ENCODE results near the gene IL22.

The IL22 gene

DNA sequence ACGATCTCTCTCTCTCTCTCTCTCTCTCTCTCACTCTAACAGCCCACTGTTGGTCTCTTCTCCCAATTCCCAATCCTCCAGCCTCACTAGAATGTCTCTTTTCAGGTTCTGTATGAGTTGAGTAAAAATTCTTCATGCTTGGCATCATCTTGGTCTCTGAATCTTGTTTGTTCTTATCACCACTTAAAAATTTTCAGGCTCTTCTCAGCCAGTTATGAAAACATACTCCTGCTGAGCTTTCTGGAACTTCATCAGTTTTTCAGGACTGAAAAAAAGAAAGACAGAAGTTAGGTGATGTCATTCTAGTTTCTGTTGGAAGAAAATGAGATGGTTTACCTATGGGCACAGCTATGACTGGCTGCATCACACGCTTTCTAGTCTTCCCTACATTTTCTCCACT lies 11.5 kb upstream of the IL22 start:
- DNase-seq (ENCODE audit: extremely low read depth in 1 of 2, low read depth in 1 of 2): no peak

DNA sequence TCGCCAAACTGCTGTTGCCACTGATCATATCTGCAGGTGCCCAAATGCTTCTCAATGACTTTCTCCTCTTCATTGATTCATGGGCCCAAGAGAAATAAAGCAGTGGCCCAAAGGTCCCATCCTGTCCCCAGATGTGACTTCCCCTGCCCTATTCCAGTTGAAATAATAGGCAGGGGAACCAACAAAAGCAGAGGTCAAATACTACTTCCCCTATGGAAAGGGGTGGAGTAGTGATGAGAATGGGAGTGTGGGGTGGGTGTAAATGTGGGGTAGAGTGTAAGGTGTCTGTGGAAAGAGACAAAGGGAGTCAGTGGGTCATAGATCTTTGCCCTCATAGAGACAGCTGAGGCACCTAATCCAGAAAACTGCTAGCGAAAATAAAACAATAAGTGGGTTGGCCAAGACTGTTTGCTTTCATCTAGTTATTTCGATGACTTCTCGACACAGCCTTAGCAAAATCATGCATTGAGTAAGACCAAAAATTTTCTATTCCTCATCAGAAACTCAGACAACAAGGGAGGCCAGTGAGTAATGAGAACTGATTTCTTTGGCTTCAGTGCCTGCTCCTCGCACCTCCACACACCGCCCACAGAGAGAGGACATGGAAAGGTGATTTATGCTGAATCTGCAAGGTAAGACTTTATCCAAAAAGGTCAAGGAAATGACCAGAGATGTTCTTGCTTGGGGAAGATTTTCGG lies 10.9 kb upstream of the IL22 start:
- DNase-seq (ENCODE audit: extremely low read depth in 1 of 2, low read depth in 1 of 2): no peak

- no peak for DNase-seq (ENCODE audit: extremely low read depth in 1 of 2, low read depth in 1 of 2)
Observed at GRCh38 chr12:68263366-68263765, 10.0 kb upstream of the IL22 start.

DNA sequence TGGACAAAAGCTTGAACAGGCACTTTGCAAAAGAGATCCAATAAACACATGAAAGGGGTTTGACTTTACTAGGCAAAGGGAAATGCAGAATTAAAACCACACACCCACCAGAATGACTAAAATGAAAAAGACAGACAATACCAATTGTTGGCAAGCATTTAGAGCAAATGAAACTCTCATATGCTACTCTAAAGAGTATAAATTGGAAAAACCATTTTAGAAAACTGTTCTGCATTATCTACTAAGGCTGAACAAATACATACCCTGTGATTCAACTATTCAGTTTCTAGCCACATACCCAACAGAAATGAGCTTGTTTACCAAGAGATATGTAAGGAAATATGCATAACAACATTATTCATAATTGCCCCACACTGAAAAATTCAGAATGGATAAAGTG lies 8.5 kb upstream of the IL22 start:
- DNase-seq (ENCODE audit: extremely low read depth in 1 of 2, low read depth in 1 of 2): no peak

DNA sequence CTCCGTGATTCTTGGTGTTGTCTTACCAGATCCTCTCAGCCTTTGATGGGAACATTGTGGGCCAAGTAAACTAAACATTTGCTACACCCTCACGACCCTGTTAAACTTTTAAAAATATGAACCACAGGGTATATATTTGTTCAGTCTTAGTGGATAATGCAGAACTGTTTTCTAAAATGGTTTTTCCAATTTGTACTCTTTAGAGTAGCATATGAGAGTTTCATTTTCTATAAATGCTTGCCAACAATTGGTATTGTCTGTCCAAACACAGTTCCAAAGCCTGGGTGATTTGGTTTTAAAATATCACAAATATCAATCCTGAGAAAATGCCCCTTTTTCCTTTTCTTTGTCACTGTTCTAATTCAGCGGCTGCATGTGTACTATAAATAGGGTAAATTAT lies 6.7 kb upstream of the IL22 start:
- DNase-seq (ENCODE audit: extremely low read depth in 1 of 2, low read depth in 1 of 2): no peak

- no peak for DNase-seq (ENCODE audit: extremely low read depth in 1 of 2, low read depth in 1 of 2)
Observed at GRCh38 chr12:68259318-68259940, 6.0 kb upstream of the IL22 start.

- no peak for DNase-seq (ENCODE audit: extremely low read depth in 1 of 2, low read depth in 1 of 2)
Observed at GRCh38 chr12:68252077-68252476, 1.3 kb downstream of the IL22 start.

- DNase-seq (ENCODE audit: extremely low read depth in 1 of 2, low read depth in 1 of 2): no peak
Observed at GRCh38 chr12:68250454-68250853, 3.0 kb downstream of the IL22 start.

GRCh38 chr12:68247785-68248184 lies 5.6 kb downstream of the IL22 start:
- no peak for DNase-seq (ENCODE audit: extremely low read depth in 1 of 2, low read depth in 1 of 2)

- no peak for DNase-seq (ENCODE audit: extremely low read depth in 1 of 2, low read depth in 1 of 2)
Observed at GRCh38 chr12:68246350-68246749, 7.1 kb downstream of the IL22 start.

- no peak for DNase-seq (ENCODE audit: extremely low read depth in 1 of 2, low read depth in 1 of 2)
Observed at GRCh38 chr12:68245180-68246021, 8.0 kb downstream of the IL22 start.

- DNase-seq (ENCODE audit: extremely low read depth in 1 of 2, low read depth in 1 of 2): no peak
Observed at GRCh38 chr12:68242777-68243176, 10.6 kb downstream of the IL22 start.

- no peak for DNase-seq (ENCODE audit: extremely low read depth in 1 of 2, low read depth in 1 of 2)
Observed at GRCh38 chr12:68240975-68241374, 12.4 kb downstream of the IL22 start.

GRCh38 chr12:68240079-68240478 lies 13.3 kb downstream of the IL22 start:
- no peak for DNase-seq (ENCODE audit: extremely low read depth in 1 of 2, low read depth in 1 of 2)

DNA sequence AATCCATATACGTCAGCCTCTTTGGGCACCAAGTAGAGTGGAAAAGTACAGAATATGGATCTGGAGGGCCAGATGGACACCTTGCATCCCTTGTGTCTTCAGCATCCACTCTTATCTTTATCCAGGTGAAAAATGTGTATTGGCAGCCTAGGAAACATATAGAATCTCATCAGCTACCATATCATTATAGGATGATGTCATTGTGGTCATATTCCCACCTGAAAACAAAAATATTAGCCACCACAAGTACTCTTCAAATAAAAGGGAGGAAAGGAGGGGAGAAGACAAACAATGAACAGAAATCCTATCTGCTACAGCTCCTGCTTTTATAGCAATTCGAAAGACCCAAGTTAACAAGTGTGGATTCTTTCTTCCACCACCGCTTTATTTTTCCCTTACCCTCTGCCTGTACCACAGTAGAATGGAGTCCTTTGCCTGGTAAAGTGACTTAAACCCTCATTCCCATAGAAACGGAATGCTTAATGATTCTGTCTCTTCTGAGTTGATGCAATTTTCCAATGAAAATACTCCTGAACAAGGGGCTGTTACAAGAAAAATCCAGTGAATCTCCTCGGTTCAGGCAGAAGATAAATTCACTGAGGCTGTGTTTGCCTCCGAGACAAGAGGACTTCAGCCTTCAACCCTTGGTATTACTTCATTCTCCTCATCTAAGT lies 14.0 kb downstream of the IL22 start:
- DNase-seq (ENCODE audit: extremely low read depth in 1 of 2, low read depth in 1 of 2): no peak

- DNase-seq (ENCODE audit: extremely low read depth in 1 of 2, low read depth in 1 of 2): no peak
Observed at GRCh38 chr12:68237619-68238018, 15.8 kb downstream of the IL22 start.

- no peak for DNase-seq (ENCODE audit: extremely low read depth in 1 of 2, low read depth in 1 of 2)
Observed at GRCh38 chr12:68237078-68237477, 16.3 kb downstream of the IL22 start.

DNA sequence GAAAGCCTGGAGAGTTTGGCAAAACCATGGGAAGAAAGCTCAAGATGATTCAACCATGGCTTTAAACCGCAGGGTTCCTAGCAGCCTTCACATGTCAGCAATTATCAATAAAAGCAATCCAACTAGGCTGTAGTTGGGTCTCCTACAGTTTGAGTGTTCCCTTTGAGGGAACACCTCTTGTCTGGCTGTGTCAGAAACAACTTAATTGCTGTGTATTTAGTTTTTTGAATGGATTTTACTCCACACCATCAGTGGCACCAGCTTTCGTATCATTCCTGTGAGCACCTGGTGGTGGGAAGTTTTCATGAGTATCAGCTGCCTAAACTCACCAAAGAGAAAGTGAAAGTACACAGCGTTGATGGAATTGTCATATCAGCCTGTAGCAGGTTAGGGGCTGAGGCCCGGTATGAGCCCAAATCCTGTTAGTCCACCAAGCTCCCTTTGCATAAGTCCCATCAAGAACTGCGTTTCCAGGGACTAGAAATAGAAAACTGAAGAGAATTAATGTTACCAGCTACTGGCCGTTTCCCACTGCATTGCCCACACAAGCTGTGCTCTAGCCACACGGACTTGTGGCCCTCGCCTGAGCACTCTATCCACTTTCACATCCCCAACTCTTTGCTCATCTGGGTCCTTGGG lies 16.9 kb downstream of the IL22 start:
- DNase-seq (ENCODE audit: extremely low read depth in 1 of 2, low read depth in 1 of 2): no peak

GRCh38 chr12:68235576-68235975 lies 17.8 kb downstream of the IL22 start:
- DNase-seq (ENCODE audit: extremely low read depth in 1 of 2, low read depth in 1 of 2): no peak

DNA sequence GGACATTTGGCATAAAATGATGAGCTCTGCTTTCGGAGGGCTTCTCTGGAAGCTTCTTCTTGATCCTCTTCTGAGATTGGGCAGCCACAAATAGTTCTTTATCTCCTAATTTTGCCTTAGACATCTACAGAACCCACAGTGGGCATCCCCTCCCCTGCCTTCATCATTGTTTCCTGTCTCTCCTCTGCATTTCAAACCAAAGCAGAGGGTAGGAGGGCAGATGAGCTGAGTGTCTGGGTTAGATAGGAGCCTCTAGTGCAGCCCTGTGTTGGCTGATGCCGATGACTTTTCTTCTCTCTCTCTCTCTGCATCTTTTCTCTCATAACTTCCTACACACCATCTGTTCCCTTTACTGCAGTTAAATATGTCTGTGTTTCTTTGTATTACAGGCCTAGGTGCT lies 19.3 kb downstream of the IL22 start:
- no peak for DNase-seq (ENCODE audit: extremely low read depth in 1 of 2, low read depth in 1 of 2)

DNA sequence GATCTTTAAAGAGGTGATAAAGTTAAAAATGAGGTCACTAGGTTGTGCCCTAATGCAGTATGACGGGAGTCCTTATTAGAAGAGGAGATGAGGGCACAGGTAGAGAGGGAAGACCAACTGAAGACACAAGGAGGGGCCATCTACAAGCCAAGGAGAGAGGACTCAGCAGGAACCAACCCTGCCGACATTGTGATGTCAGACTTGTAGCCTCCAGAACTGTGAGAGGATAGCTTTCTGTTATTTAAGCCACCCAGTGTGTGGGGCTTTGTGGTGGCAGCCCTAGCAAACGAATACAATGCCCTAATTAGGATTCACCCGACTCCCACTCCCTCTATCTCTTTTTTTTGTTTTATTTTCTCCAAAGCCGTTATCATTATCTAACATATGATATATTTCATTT lies 19.9 kb downstream of the IL22 start:
- no peak for DNase-seq (ENCODE audit: extremely low read depth in 1 of 2, low read depth in 1 of 2)
